Embryonic facial prominence (tissue), 1 donor: ENCODE data around the gene BLVRA.

Source experiments
- DNase-seq: peaks from one replicate; pipeline ENCODE4 v3.0.0-alpha.2; 2016; ENCODE audit errors: extremely low spot score

BLVRA gene

DNA sequence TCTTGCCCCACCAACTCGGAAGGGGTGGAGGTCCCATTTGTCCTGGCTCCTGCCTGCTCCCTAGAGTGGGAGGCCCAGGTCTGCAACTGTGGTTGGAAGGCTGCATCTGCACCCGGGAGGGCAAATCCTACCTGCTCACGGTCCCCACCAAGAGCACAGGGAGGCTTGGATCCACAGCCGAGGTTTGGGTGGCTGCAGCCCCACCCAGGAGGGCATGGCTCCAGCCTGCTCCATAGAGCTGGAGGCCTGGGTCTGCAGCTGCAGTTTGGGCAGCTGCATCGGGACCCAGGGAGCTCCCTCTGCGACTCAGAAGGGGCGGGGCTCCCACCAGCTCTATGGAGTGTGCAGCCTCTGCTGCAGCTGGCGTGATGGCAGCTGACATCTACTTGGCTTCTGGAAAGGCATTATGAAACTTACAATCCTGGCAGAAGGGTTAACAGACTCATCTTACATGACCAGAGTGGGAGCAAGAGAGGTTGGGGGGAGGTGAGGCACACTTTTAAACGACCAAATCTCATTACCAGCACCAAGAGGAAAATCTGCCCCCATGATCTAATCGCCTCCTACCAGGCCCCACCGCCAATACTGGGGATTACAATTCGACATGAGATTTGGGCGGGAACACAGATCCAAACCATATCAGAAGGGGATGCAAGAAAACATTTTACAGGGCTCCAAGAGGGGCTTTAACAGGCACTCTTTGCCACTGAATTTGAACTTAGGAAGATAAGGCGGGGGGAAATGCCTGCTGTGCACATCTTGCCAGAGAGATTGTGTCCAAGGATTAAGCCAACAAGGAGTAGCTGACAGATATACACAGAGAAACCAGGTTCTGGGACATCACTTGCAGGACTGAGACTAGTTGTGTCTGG lies 8.2 kb upstream of the BLVRA start:
- no peak for DNase-seq

DNA sequence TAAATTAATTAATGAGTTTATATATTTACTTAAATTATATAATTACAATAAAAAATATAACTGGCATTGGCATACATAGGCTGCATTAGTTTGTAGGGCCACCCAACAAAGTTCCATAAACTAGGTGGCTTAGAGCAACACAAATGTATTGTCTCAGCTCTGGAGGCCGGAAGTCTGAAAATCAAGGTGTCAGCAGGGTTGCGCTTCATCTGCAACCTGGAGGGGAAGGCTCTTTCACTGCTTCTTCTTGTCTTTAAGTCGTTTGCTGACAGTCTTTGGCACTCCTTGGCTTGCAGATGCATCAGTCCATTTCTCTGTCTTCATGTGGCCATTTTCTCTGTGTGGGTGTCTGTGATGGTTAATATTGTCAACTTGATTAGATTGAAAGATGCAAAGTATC lies 6.1 kb upstream of the BLVRA start:
- DNase-seq, result no peak

DNA sequence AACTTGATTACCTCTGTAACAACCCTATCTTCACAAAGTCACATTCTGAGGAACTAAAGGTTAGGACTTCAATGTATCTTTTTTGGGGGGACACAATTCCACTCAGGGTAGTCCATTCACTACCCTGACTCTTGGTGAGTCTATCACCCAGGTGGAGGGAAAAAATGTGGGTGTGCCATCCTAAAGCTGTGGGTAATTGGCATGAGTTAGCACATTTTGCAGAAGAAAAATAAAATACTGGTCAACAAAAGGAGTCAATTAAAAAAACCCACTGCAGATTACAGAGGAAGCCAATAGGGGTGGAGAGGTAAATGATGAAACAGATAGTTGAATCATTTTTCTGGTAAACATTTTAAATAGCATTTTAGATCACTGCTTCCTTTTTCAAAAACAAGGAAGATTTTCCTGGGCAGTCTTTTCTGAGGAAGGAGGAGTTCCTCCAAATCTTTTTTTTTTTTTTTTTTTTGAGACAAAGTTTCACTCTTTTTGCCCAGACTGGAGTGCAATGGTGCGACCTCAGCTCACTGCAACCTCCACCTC lies 5.1 kb upstream of the BLVRA start:
- DNase-seq, result no peak

DNA sequence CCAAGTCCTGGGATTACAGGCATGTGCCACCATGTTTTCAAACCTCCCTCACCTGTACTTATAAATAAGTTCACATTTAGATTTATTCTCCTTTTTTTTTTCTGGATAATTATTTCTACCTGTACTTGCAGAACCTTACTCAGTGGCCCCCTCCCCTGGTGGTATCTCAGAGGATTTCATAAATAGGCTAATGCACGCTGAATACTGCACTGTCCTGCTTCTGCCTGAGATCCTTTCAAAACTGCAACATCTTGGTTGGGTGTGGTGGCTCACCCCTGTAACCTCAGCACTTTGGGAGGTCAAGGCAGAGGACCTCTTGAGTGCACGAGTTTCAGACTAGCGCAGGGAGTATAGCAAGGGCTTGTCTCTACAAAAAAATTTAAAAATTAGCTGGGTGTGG lies 4.6 kb upstream of the BLVRA start:
- DNase-seq, result no peak

DNA sequence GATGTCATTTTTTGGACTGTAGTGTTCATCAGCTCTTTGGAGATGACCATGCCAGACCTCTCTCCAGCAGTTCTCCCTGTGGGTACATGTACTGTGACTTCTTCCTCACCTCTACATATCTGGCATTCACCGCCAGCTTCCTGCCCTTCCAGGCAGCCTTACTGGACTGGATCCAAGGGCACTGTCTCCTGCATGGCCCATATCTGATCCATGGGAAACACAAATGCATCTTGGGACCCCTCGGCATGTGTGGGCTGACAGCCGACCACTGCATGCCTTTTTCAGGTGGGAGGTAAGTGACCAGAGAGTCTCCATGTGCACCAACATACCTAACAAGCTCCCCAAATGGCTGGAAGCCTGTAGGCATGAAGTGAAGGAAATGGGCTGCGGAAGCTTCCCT lies 3.9 kb upstream of the BLVRA start:
- DNase-seq, result no peak

DNA sequence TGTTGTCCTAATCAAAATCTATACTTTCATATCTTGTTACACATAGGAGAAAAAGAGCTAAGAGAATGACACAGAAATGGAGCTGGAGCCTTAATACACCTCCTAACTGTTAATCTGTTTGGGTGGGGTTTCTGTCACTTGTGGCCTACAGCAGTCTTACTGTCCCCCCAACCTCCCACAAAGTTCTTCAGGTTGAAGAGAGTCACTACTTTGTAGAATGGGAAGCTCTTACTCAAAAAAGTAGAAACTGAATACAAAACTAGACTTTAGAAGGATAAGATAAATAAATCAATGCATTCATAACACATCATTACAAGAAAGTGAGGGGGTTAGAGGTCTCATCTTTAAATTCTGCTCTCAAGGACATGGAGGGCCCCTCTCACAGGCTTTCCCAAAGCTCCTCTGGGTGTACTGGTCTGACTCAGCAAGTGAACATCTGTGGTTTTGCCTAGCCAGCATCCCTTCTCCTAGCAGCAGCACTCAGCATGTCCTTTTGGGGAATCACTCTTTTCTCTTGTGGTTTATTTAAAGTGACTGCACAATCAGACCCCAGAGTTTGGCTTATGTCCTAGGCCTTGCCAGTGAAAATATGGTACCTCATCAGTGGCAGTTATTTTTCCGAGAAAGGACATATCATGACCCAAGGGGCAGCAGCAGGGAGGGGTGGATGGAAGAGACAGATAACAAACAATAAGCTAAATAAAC lies 2.0 kb upstream of the BLVRA start:
- DNase-seq, result no peak

DNA sequence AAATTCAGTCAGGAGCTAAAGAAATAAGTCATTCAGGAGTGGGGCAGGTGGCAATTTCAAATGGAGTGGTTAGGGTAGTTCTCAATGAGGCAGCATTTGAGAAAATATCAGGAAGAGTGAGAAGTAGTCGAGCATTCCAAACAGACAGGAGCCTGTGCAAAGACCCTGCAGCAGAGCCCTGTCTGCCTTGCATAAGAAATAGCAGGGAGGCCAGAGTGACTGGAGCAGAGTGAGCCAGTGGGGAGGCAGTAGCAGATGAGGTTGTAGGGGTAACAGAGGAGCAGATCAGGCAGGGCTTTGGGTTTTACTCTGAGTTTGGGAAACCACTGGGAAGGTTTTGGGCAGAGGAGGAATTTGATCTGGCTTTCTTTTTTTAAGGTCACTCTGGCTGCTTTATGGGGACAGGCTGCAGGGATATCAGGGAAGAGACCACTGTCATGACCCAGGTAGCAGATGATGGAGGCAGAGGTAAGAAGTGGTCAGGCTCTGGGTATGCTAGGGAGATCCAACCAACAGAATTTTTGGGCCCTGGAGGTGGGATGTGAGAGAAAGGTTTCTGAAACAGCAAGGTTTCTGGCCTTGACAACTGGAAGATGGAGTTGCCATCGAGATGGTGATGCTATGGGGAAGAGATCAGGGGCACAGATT lies 1.3 kb upstream of the BLVRA start:
- DNase-seq, result no peak

DNA sequence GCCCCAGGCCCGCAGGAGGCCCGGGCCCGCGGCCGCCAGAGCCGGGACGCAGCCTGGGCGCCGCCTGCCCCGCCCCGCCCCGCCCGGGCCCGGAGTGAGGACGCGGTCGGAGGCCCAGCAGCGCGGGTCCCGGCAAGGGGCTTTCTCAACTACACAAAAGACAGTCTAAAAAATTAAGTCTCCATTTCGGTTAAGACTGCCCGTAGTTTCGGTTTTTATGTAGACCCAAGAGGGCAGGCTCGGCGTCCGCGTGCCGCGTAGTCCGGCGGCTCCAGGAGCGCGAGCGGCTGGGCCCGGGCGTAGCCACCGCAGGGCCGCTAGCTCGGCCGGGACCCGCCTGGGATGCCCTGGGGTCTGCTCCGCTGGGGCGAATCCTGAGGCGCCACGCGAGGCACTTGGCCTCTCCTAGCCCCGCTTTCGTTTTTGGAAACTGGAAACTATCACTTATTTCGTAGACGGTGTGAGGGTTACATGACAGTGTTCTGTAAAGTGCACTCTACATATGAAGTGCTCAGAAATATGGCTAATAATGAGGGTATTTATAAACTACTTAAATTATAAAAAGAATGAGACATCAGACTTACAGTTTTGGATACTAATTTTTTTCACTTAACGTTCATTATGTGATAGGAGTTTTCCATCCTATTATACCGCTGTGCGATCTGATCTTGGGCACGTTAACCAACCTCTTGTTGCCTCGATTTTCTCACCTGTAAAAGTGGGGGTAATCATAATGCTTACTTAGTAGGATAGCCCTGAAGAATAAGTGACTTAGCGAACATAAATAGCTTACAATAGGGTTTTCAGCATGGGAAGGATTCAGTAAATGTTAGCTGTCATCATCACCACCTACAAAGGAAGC lies 573 bp downstream of the BLVRA start:
- DNase-seq, result no peak

DNA sequence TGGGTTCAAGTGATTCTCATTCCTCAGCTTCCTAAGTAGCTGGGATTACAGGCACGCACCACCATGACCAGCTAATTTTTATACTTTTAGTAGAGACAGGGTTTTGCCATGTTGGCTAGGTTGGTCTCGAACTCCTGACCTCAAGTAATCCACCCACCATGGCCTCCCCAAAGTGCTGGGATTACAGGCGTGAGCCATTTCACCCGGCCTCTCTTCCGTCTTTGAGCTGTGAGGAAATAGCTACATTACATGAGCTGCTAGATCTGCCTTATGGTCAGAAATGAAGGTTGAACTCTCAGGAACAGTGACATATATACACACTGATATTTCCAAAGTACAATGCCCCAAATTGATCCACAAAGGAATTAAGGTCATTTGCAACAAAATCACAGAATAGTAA lies 2.4 kb downstream of the BLVRA start:
- DNase-seq, result no peak

DNA sequence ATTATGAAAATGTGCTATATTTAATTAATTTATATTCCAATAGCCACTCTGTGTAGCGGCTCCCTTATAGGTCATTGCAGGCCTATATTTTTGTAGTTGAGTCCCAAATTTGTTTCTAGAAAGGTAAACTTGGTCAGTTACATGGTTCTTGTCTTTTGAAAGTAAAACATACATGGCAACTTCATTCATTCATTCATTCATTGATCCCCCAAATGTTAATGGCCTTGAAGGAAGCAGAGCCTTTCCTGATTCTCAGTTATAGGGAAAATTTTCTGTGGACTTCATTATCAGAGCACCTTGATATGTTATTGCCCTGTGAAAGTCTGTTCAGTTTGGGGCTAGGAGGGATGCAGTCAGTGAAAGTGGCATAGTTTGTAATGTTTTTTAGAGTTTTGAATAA lies 2.9 kb downstream of the BLVRA start:
- DNase-seq, result no peak

DNA sequence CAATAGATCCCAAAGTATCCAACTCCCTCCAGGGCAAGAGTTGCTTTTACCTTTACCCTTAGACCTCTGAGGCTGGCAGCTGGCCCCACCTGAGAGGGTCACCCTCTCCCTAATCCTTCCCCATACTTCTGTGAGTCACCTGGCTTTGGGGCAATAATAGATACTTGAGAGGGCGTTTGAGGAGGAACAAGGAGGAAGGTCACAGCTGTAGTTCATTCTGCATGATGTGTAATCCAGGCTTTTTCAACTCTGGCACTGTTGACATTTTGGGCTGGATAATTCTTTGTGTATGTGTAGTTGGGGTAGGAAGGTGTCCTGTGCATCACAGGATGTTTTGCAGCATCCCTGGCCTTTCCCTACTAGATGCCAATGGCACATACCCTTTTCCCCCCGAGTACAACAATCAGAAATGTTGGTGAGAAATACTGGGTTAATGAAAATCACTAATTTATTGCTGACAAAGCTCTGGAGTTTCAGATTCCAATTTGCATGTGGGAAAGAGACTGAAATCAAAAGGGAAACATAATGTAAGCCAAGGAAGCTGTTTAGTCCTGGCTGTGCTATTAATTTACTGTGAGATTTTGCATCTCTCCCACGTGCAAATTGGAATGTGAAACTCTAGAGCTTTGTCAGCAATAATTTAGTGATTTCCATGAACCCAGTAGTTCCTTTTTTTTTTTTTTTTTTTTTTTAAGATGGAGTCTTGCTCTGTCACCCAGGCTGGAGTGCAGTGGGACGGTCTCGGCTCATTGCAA lies 3.6 kb downstream of the BLVRA start:
- DNase-seq, result no peak

DNA sequence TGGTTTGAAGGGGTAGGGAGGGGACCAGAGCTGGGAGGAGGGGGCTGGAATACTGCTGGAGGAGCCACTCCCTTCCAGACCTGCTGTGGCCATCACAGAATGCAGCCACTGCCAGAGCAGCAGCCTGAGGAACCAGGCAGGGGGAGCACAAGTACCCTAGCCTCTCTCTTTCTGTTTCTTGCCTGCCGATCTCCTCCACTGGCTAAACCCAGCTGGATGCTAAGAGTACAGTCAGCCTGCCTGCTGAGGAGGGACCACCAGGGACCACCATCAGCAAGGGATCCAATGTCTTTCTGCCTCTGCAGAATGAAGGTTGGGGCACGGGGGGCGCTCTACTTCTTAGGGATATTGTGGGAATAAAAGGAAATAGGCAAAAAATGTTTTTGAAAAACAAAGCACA lies 4.7 kb downstream of the BLVRA start:
- no peak for DNase-seq

DNA sequence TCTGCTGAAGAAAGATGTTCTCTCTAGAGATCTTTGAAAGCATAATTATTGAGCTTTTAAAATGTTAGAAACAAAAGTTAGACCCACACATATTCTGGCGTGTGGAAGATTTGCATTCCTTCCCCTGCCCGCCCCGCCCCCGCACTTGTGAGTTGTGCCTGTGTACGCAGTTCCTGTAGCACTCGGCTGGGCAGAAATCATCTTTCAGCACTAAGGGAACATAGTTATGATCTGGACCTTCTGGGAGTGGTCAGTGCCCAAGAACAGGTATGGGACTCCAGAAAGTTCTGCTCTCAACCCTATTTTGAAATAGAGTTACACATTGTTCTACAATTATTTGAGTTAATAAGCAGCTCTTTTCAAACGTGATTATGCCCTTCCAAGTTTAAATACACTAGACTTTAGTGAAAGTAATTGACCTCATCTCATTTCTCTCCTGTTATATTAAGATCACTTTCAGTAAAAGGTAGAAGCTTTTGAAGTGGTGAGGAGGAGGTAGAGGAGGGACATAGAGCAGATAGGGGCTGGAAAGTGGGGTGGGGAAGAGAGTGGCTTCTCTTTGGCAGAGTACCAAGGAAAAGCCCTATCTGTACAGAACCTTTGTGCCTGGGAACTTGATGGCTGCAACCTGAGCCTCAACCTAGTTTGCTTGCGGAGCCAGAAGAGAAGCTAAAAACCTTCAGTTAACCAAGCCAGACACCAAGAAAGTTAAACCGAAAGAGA lies 5.7 kb downstream of the BLVRA start:
- no peak for DNase-seq

DNA sequence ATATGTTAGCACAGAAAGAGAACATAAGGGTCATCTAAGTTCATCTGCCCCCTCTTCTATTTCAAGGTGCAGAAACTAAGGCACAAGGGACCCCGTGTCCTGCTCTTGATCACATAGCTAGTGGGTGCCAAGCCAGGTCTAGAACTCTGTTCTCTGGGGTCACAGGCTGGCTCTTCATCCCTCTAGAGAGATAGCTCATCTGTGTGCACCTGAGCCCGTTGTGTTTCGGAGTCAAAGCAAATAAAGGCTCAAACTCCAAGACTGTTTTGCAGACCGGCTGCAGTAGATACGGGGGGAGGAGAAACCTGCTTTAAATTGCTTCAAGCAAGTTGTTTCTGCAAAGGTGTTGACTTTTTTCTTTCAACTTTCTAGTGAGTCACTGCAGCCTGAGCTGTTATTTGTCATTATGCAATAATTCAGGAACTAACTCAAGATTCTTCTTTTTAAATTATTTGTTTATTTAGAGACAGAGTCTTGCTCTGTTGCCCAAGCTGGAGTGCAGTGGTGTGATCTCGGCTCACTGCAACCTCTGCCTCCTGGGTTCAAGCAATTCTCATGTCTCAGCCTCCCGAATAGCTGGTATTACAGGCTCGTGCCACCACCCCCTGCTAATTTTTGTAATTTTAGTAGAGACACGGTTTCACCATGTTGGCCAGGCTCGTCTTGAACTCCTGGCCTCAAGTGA lies 6.5 kb downstream of the BLVRA start:
- DNase-seq, result no peak

DNA sequence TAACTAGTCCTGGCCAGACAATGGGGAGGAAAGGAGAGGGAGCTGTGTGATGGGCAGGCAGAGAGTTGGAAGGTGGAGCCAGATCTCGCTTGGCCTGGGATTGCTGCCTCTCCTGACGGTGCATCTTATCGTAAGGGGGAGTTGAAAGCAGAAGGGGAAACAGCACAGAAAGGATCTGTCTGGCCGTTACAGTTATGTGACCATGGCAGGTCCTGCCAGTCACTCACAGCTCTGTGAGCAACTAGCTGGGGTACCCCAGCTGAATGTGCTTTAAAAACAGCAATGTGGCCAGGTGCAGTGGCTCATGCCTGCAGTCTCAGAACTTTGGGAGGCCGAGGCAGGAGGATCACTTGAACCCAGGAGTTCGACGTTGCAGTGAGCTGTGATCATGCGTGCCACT lies 8.1 kb downstream of the BLVRA start:
- no peak for DNase-seq

DNA sequence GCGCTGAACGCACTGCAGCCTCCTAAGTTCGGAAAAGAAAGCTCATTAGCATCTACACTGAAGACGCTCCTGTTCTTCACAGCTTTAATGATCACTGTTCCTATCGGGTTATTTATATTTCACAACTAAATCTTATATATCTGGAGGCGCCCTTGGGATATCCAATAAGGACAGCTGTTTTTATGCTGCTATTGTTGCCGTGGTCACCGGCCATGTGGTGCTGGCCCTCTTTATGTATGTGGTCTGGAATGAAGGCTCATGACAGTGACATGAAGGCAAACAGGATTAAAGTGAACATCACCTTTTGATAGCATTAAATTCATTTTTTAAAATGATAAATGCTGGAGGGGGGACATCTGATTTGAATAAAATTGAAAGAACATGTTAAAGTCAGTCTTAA lies 8.8 kb downstream of the BLVRA start:
- DNase-seq, result no peak

DNA sequence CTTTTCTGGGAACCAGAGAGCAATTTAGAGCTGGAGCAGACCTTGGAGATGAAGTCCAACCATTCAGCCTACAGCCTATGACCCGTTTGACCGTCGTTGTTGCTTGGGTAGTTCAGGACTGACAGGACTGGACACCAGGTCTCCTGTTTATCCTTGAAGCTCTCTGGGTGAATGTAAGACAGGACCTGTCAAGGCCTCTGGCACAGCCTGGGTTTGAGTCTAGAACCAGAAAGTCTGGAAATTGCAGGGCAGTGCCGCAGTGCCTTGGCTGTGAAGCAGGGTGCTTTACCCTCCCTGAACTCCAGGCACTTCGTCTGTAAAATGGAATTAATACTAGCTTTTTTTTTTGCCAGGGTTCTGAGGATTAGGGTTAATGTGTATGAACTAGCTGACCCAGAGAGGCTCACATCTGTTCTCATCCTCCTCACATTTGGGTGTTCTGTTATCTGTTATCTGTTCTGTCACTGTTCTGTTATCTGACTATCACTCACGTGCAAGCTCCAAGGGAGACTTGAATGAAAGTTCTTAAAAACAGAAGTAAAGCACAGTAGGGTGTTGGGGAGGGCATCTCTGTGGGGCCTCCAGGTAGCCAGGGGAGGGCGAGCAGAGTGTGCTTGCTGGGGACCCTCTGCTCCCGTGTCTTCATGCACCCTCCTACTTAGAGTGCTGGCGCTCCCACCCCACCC lies 9.9 kb downstream of the BLVRA start:
- DNase-seq, result no peak

DNA sequence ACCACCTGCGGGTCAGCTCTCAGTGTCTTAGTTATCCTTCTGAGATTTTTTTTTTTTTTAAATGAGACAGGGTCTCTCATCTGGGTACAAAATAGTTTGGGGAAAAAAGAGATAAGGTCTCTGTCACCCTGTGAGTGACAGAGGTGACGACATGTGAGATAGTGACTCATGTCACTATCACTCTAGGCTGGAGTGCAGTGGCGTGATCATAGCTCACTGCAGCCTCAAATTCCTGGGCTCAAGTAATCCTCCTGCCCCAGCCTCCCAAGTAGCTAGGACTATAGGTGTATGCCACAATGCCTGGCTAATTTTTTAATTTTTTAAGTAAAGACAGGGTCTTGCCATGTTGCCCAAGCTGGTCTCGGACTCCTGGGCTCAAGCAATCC lies 10.4 kb downstream of the BLVRA start:
- DNase-seq, result no peak

DNA sequence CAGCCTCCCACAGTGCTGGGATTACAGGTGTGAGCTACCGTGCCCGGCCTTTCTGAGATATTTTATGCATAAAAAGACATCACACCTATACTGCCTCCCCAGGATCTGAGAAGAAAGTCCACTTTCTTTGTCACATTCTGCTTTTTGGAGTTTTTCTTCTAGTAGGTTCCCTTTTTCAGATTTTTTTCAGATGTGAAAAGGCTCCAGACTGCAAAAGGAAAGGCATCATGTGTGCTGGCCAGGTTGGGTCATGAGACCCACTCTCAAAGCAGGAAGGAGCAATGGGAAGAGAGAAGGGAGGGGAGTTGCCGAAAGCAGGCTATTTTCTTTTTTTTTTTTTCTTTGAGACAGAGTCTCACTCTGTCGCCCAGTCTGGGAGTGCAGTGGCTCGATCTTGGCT lies 10.8 kb downstream of the BLVRA start:
- no peak for DNase-seq
